IMR-90 (cell line): Measurements from ENCODE around the gene RAVER1.

ENCODE experiments used
- CTCF ChIP-seq: conservative IDR thresholded peaks from 2 replicates; pipeline ENCODE4 v1.5.1; 2012; ENCODE audit warnings: mild to moderate bottlenecking, low read depth, low read length, improper control_type of control experiment
- POLR2A ChIP-seq: IDR thresholded peaks from 2 replicates; pipeline ENCODE4 v1.6.1; 2012; ENCODE audit warnings: mild to moderate bottlenecking, low read depth, low read length
- RFX5 ChIP-seq: IDR thresholded peaks from 2 replicates; pipeline ENCODE4 v1.8.0; 2012; ENCODE audit warnings: low read depth, mild to moderate bottlenecking, low read length, moderate library complexity
- USF2 ChIP-seq: fragments of 150-350 bp; IDR thresholded peaks from 2 replicates; pipeline ENCODE4 v1.6.1; 2017; ENCODE audit warnings: mild to moderate bottlenecking, antibody characterized with exemption, low read length, low read depth

GRCh38 chr19:10289836-10290356 is 43.4 kb downstream of the RAVER1 start, which contains the start of gene ICAM5:
- TF ChIP-seq POLR2A (no peak), USF2 (no peak), CTCF (no peak), RFX5 (no peak)
